ENCODE results near the gene WNT9B.
"Not testable (repeated sequence)": the region's sequence is repeated elsewhere in the genome, so short reads cannot be mapped to it uniquely, and the experiment has no call there.

DNA sequence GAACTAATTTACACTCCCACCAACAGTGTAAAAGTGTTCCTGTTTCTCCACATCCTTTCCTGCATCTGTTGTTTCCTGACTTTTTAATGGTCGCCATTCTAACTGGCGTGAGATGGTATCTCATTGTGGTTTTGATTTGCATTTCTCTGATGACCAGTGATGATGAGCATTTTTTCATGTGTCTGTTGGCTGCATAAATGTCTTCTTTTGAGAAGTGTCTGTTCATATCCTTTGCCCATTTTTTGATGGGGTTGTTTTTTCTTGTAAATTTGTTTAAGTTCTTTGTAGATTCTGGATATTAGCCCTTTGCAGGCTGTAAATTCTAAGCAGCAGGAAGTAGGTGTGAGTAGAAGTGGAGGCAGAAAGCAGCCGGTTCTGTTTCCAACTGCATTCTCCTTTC is 10.8 kb upstream of the WNT9B start:
- TF ChIP-seq, protein P1, sequence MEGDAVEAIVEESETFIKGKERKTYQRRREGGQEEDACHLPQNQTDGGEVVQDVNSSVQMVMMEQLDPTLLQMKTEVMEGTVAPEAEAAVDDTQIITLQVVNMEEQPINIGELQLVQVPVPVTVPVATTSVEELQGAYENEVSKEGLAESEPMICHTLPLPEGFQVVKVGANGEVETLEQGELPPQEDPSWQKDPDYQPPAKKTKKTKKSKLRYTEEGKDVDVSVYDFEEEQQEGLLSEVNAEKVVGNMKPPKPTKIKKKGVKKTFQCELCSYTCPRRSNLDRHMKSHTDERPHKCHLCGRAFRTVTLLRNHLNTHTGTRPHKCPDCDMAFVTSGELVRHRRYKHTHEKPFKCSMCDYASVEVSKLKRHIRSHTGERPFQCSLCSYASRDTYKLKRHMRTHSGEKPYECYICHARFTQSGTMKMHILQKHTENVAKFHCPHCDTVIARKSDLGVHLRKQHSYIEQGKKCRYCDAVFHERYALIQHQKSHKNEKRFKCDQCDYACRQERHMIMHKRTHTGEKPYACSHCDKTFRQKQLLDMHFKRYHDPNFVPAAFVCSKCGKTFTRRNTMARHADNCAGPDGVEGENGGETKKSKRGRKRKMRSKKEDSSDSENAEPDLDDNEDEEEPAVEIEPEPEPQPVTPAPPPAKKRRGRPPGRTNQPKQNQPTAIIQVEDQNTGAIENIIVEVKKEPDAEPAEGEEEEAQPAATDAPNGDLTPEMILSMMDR (IDR thresholded peaks at IDR 0.05), result not testable (repeated sequence)
- TF ChIP-seq POLR2A (IDR thresholded peaks at IDR 0.05), result not testable (repeated sequence)

Data from uterus (tissue), 2 donors.